Stimulated activated CD4-positive, alpha-beta T cell treated with anti-CD3 and anti-CD28 coated beads, Interleukin-4, amount 100 ng/mL, for 1 hour (primary cell): ENCODE data around the gene APP.

Experiments used
- DNase-seq: peaks from one replicate; pipeline ENCODE4 v3.0.0-alpha.2; 2020

APP gene

GRCh38 chr21:26170471-26171257, at the start of gene APP:
TSS of gene APP (minus strand) at chr21:26170770. CDS start at chr21:26170620, 150 bp downstream.
- peak; percentile 91 for DNase-seq

DNA sequence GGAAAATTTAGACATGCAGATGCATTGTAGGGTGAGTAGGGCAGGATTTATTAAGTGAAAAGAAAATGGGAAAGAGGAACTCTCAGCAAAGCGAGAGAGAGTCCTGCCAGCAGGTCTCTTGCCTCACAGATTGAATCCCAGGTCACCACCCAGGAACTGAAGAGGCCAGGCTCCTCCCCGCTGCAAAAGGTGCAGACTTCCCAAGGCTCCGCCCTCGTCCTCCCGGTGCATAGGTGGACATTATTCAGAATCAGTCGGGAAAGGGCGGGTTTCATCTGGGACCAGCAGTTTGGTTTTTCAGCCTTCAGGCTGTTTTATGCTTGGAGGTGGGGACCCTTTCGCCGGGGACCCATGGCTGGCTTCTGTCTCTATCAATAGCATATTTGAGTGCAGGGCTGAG, 41.6 kb upstream of the APP start:
- DNase-seq, result no peak

GRCh38 chr21:26210614-26211013, 40.0 kb upstream of the APP start:
- no peak for DNase-seq

- no peak for DNase-seq
Observed at GRCh38 chr21:26207021-26207420, 36.5 kb upstream of the APP start.

- no peak for DNase-seq
Observed at GRCh38 chr21:26199456-26199855, 28.9 kb upstream of the APP start.

GRCh38 chr21:26195708-26196107, 25.1 kb upstream of the APP start:
- DNase-seq, result no peak

DNA sequence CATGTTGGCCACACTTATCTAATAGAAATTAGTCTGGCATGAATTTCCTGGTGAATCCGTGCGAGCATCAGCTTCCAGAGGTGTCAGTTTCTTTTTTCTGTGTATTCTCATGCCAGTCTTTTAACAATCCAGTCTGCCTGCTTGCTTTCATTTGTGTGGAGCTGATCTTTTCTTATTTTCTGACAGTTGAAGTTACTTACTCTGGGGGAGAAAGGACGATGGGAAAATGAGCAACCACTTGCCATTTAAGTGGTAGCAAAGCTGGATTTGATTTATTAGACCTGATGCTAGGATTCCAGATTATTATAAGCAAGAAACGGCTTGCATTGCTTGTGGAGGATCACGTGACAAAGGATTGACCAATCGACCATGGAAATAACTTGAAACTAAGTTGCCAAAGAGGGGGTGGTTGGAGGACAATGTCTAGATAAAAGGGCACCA, 24.3 kb upstream of the APP start:
- no peak for DNase-seq

GRCh38 chr21:26194326-26194725, 23.8 kb upstream of the APP start:
- no peak for DNase-seq

DNA sequence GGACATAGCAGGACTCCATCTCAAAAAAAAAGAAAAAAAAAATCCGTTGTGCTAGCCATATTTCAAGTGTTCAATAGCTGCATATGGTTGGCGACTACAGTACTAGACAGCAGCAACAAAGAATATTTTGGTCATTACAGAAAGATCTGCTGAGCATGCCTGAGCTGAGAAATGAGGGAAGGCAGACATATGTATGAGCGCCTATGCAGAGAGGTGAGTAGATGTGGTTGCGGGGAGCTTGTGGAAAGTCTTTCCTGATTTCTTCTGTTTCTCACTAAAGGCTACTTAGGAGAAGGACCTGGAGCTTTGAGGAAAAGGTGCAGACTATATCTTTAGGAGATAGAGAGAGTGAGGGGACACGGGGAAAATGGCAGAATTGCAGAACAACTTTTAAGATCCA, 21.0 kb upstream of the APP start:
- no peak for DNase-seq

DNA sequence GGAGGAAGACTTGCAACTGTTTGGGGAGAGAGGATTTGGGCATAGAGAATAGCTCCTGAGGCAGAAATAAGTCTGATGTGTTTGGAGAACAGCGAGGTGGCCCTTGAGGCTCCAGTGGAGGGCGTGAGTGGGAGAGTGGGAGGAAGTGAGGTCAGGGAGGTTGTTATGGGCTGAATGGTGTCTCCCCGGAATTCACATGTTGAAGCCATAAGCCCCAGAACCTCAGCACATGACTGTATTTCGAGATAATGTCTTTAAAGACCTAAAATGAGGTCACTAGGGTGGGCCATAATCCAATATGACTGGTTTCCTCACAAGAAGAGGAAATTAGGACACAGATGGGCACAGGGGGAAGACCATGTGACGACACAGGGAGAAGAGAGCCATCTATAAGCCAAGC, 17.9 kb upstream of the APP start:
- DNase-seq, result no peak

DNA sequence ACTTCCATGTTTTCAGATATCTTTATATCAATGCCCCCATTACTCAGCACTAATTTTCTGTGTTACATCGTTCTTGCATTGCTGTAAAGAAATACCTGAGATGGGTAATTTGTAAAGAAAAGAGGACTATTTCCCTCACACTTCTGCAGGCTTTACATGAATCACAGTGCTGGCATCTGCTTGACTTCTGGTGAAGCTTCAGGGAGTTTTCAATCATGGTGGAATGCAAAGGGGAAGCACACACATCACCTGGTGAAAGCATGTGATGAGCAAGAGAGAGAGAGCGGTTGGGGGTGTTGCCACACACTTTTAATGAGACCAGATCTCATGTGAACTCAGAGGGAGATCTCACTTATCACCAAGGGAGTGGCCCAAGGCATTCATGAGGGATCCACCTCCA, 14.9 kb upstream of the APP start:
- no peak for DNase-seq

GRCh38 chr21:26185021-26185420, 14.5 kb upstream of the APP start:
- no peak for DNase-seq

DNA sequence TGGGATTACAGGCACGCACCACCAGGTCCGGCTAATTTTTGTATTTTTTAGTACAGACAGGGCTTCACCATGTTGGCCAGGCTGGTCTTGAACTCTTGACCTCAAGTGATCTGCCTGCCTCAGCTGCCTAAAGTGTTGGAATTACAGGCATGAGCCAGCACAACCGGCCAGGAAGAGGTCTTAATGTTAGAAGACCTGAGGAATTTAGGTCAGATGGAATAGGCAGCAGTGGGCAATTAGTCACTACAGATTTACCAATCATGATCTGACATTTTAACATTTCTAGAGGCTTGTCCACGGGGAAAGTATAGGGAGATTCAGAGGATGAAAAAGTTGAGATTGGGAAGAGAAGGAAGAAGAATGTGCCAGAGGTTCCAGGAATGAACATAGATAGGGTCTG, 8.9 kb upstream of the APP start:
- DNase-seq, result no peak

GRCh38 chr21:26177746-26178426, 7.3 kb upstream of the APP start:
- no peak for DNase-seq

DNA sequence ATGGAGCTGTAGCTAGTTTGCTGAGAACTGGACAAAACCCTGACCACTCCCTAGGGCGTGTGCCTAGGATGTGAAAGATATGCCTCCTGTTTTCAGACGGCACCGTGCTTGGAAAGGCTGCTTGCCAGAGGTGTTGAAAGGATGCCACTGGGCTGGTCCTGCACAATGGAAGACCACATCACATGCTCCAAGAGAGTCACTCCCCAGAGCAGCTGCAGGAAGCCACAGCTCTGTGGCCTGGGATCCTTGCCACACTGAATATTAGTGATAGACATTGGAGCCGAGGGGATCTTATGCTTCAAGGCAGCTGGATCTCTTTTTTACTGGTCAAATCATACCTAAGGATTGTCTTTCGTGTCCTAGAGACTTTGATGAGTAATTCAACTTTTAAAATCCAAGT, 6.6 kb upstream of the APP start:
- no peak for DNase-seq

GRCh38 chr21:26171258-26172100, 909 bp upstream of the APP start:
- DNase-seq, result no peak

- DNase-seq, result peak; percentile 50
Observed at GRCh38 chr21:26169611-26170470, 729 bp downstream of the APP start.

GRCh38 chr21:26169061-26169610, 1.4 kb downstream of the APP start:
- peak; percentile 30 for DNase-seq

- DNase-seq, result no peak
Observed at GRCh38 chr21:26168371-26168770, 2.2 kb downstream of the APP start.

GRCh38 chr21:26167593-26167992, 3.0 kb downstream of the APP start:
- DNase-seq, result no peak

DNA sequence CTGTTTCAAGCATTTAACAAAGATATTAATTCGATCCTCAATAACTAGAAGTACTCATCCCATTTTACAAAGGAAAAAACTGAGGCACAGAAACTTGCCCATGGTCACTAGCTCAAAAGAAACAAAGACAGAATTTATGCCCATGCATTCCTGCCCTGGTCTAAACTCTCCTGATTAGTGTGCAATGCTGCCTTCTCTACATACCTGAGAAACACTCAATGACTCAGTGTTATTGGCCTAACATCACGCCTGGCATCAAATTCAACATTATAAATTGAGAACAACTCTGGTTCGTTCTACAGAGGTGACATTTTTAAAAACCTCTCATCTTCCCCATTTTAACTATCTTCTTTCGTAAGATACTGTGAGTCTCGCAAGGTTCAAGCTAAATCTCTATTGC, 5.2 kb downstream of the APP start:
- no peak for DNase-seq

GRCh38 chr21:26164311-26164710, 6.3 kb downstream of the APP start:
- DNase-seq, result no peak
